K562 (cell line): ENCODE results near the gene SLC2A8. TPM values are rescaled to one million over a fixed set of nuclear protein-coding genes. Genes with fewer than 3 reads are reported as not detected.

ENCODE experiments used
- CUX1 ChIP-seq: fragments of 200-800 bp; sonication (Bioruptor generic); IDR thresholded peaks from 2 replicates; pipeline ENCODE4 v1.6.1; 2016; ENCODE audit warnings: missing genetic modification characterization, missing compliant biosample characterization
- MGA ChIP-seq: fragments of 450-650 bp; IDR thresholded peaks from 2 replicates; pipeline ENCODE4 v1.6.1; 2016; ENCODE audit warnings: mild to moderate bottlenecking, moderate library complexity
- POLR2H ChIP-seq: IDR thresholded peaks from 2 replicates; pipeline ENCODE4 v1.6.1; 2016; ENCODE audit warnings: missing genetic modification characterization, low read depth, mild to moderate bottlenecking, control low read depth, missing compliant biosample characterization, moderate library complexity
- PREB ChIP-seq: sonication (generic); formaldehyde crosslinking; IDR thresholded peaks from 2 replicates; pipeline ENCODE4 v1.8.1; 2023; ENCODE audit warnings: mild to moderate bottlenecking, missing genetic modification reagents
- TSC22D4 ChIP-seq: fragments of 450-650 bp; IDR thresholded peaks from 2 replicates; pipeline ENCODE4 v1.6.1; 2016; ENCODE audit warnings: missing genetic modification characterization, missing biosample characterization, control low read depth
- U2AF1 ChIP-seq: fragments of 200-400 bp; formaldehyde crosslinking; optimal IDR thresholded peaks from 2 replicates; pipeline ENCODE3; 2017; ENCODE audit warnings: mild to moderate bottlenecking, low read depth, low read length, moderate library complexity
- polyA plus RNA-seq, 8 experiments: library from polyadenylated mRNA; depleted of rRNA in 4 of 8; stranded (reverse) in 5 of 8; unstranded in 3 of 8; fragments of >200 nt; fragmentation: Nextera tagmentation in 2 of 8; fragmentation: Illumina TruSeq in 1 of 8; extraction: Ambion mirVana in 2 of 8; extraction: Trizol in 1 of 8; gene quantifications; 2 replicates each; pipeline versions ENCODE4 v1.2.1 to v1.2.3, GENCODE V29; 2011 to 2014; ENCODE audit warnings: inconsistent platforms in 1 of 8, missing spikeins in 1 of 8
- total RNA-seq, 7 experiments: library from RNA; depleted of rRNA in 6 of 7; stranded (reverse); fragments of >200 nt in 6 of 7; fragmentation: Illumina TruSeq in 2 of 7; extraction: Trizol in 2 of 7; gene quantifications; 2 replicates each; pipeline versions ENCODE4 v1.2.1 to v1.2.3, GENCODE V29; 2011 to 2021; ENCODE audit warnings: low replicate concordance in 1 of 7

SLC2A8 gene
- total and polyA plus RNA-seq, 9 of the 15 experiments (the other 6 are each of a cell fraction or from before 2014, with no cell fraction given) = 0.13 to 12.9 (median 5.2) TPM

GRCh38 chr9:127450830-127451607 lies 54.0 kb downstream of the SLC2A8 start, which contains the start of the genes LRSAM1 and RPL12 (continued):
- no peak for TF ChIP-seq CUX1 (CRISPR knock-in tag)
- peak; percentile 98 for TF ChIP-seq POLR2H (tag)
- TF ChIP-seq PREB (CRISPR knock-in tag) = peak; percentile 87; the same call in 1 of the 2 replicates
- TF ChIP-seq TSC22D4 (tag) = no peak
- TF ChIP-seq MGA = peak; percentile 50
- TF ChIP-seq U2AF1 = peak; percentile 65
